ENCODE measurements around the gene TRPC3. TPM values are rescaled to one million over a fixed set of nuclear protein-coding genes. Genes with fewer than 3 reads are reported as not detected.

Gene TRPC3
- 0.21 TPM in 1 of 2 replicates, not detected in the other for total RNA-seq
- not detected for polyA plus RNA-seq (2012)

GRCh38 chr4:121951521-121952110 lies at the start of gene TRPC3:
Gene TRPC3, minus strand, starts transcription at chr4:121952060. Its CDS starts 380 bp downstream, at chr4:121951680.
- DNase-seq (ENCODE audit: low read depth) = peak; percentile 37

- peak; percentile 6 for DNase-seq (ENCODE audit: low read depth)
These were observed 49.0 kb upstream of the TRPC3 start for GRCh38 chr4:122000849-122001248.

GRCh38 chr4:121998024-121998423 lies 46.2 kb upstream of the TRPC3 start:
- peak; percentile 9 for DNase-seq (ENCODE audit: low read depth)

- no peak for DNase-seq (ENCODE audit: low read depth)
These were observed 44.1 kb upstream of the TRPC3 start for GRCh38 chr4:121995790-121996537.

GRCh38 chr4:121991968-121992367 lies 40.1 kb upstream of the TRPC3 start:
- DNase-seq (ENCODE audit: low read depth) = no peak

GRCh38 chr4:121990489-121990888 lies 38.6 kb upstream of the TRPC3 start:
- no peak for DNase-seq (ENCODE audit: low read depth)

GRCh38 chr4:121989715-121990114 lies 37.9 kb upstream of the TRPC3 start:
- DNase-seq (ENCODE audit: low read depth) = peak; percentile 48

- no peak for DNase-seq (ENCODE audit: low read depth)
These were observed 37.1 kb upstream of the TRPC3 start for GRCh38 chr4:121988950-121989349.

GRCh38 chr4:121980643-121981042 lies 28.8 kb upstream of the TRPC3 start:
- DNase-seq (ENCODE audit: low read depth) = peak; percentile 26

GRCh38 chr4:121978172-121978516 lies 26.3 kb upstream of the TRPC3 start:
- DNase-seq (ENCODE audit: low read depth) = no peak

- DNase-seq (ENCODE audit: low read depth) = no peak
These were observed 25.7 kb upstream of the TRPC3 start for GRCh38 chr4:121977251-121978171.

GRCh38 chr4:121975784-121976183 lies 23.9 kb upstream of the TRPC3 start:
- DNase-seq (ENCODE audit: low read depth) = no peak

- DNase-seq (ENCODE audit: low read depth) = no peak
These were observed 22.0 kb upstream of the TRPC3 start for GRCh38 chr4:121973816-121974215.

- no peak for DNase-seq (ENCODE audit: low read depth)
These were observed 17.0 kb upstream of the TRPC3 start for GRCh38 chr4:121968859-121969258.

- no peak for DNase-seq (ENCODE audit: low read depth)
These were observed 13.1 kb upstream of the TRPC3 start for GRCh38 chr4:121964958-121965357.

GRCh38 chr4:121960818-121961217 lies 9.0 kb upstream of the TRPC3 start:
- DNase-seq (ENCODE audit: low read depth) = no peak

- no peak for DNase-seq (ENCODE audit: low read depth)
These were observed 6.9 kb upstream of the TRPC3 start for GRCh38 chr4:121958777-121959176.

GRCh38 chr4:121957266-121957665 lies 5.4 kb upstream of the TRPC3 start:
- DNase-seq (ENCODE audit: low read depth) = no peak

- no peak for DNase-seq (ENCODE audit: low read depth)
These were observed 2.0 kb upstream of the TRPC3 start for GRCh38 chr4:121953860-121954259.

- no peak for DNase-seq (ENCODE audit: low read depth)
These were observed 430 bp upstream of the TRPC3 start for GRCh38 chr4:121952290-121952689.

- DNase-seq (ENCODE audit: low read depth) = peak; percentile 14
These were observed 960 bp downstream of the TRPC3 start for GRCh38 chr4:121950680-121951520.

All from myocyte (in vitro differentiated cells).